Myocyte (in vitro differentiated cells): Measurements from ENCODE around the gene BUB1. TPM values are rescaled to one million over a fixed set of nuclear protein-coding genes. Genes with fewer than 3 reads are reported as not detected.
"Not testable (repeated sequence)": the region's sequence is repeated elsewhere in the genome, so short reads cannot be mapped to it uniquely, and the experiment has no call there.

Source experiments
- DNase-seq: peaks from one replicate; pipeline ENCODE4 v3.0.0-alpha.2; 2012; ENCODE audit warnings: low read depth
- total RNA-seq: library from RNA; depleted of rRNA; stranded (reverse); fragments of >200 nt; gene quantifications from 2 replicates; pipeline ENCODE4 v1.2.3, GENCODE V29; 2014

The BUB1 gene
- total RNA-seq, 1 donor from 2014 or later, result 5.8 TPM

DNA sequence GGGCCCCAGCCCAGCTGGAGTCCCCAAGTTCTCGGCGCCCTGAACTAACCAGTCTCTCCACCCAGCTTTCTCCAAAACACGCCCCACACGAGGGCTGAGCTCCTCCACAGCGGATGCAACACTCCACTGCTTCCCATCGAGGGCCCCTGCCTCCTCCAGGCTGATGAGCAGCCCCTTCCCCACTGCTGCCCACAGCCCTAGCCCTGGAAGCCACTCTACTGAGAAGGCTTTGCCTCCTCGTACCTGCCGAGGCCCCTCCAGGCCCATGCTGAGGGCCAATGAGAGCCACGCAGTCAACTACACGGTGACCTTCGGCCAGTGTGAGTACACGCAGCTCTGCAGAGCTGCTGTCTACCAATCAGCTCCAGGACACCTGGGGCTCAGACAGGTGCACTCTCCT is 72.8 kb downstream of the BUB1 start:
- not testable (repeated sequence) for DNase-seq

DNA sequence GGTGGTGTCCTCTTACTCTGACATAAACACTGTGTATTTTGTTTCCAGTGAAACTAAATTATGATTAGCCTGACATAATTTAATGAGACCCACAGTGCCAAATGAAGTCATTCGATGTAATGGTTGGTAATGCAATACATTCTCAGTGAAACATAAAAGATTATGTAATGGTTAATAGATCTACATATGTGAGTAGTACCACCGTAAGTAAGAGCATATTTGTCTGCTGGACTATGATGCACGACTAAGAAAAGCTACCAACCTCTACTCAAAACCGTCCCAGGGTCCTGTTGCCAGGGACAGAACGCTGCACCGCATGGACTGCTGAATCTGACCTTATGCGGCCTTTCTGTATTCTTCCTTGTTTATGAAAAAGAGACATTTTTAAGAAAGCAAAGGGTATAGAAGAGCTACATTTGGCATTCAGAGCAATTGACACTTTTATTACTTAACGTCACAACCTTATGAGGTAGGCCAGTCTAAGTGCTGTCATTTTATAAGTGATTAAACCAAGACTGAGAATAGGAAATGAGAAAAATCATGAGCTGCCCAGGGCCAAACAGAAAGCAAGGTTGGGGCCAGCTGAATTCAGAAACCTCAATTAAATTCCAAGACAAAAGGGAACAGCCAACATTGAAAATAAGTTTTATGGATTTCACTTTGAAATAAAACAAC is 73.8 kb downstream of the BUB1 start:
- not testable (repeated sequence) for DNase-seq

DNA sequence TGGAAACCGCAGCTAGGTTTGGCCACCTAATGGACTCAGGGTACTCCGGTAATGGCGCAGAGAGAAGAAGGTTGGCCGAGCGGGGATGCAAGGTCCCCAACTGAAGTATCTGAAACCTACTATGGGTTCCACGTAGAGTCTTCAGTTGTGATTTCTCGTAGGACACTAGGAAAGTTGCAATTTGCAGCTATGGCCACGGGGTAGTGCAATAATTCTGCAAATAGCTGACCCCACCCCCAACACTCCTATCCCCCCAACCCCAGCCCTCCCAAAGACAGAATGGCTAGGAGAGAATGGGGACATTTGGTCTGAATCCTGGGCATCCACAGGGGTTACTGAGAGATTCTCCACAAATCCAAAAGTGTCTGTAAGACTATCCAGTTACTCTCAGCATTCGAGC is 75.7 kb downstream of the BUB1 start:
- not testable (repeated sequence) for DNase-seq

DNA sequence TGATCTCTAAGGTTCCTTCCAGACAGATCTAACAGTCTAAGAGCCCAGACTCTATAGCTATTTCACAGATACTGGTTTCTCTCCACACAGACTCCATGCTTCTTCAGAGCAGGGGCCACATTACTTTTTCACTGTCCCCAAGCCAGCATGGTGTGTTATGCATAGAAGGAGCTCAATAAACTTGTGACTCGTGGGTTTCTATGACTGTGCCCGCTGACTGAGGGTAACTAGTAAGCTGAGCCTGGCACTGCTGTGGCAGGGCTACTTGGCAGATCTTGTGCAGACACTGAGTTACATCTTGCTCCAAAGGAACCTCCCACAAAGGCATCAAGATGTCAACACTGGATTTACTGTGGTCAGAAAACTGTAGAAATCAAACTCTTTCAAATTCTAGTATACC is 85.9 kb downstream of the BUB1 start:
- not testable (repeated sequence) for DNase-seq

DNA sequence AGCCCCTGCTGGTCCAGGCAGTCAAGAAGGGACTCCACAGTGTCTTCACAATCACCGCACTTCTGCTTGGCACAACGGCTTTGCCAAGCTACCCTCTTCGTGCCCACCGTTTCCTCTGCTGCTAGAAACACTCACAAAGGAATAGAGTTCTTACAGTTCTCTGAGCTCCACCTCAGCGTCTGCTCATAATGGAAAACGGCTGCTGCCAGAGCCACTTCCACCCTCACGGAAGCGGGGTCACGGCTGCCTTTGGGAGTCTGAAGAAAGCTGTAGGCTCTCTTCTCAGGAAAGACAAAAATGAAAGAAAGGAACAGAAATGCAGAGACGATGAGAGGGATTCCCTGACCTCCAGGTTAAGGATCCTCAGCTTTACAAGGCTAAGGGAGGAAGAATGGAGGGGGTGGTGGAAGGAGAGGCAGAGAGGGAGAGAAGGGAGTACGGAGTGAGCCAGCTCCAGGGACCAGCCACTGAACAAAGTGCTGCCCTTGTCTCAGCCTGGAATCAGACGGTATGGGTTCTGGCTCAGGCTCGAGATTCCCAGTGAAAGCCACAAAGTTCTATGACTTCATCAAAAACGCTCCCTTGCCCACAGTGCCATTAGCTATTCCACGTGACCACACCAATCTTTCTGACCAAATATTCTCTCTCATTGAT is 88.1 kb downstream of the BUB1 start:
- not testable (repeated sequence) for DNase-seq

DNA sequence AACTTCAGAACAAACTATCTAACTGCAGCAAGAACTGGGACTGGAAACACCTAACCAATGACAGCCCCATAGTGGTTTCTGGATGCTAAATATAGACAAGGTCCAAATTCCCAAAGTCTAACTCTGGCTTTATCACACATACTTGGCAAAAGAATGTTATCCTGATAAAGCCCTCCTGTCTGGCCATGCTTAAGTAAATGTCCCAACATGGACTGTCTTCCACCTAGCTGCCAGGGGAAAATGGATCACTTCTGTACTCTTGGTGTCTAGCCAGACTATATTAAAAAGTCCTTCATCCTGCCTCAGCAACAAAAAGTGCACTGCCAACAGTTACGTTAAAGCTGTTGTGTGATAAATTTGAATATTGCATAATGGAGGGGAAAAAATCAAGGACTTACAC is 89.3 kb downstream of the BUB1 start:
- DNase-seq, result not testable (repeated sequence)

Other genes with a start within 250 kb of the BUB1 start
- 22.6 and 29.9 TPM in 2 replicates for gene LIMS4, start 205.2 kb downstream of the BUB1 start, total RNA-seq
- gene RGPD6, start 100.8 kb downstream of the BUB1 start, total RNA-seq, result 12.7 and 29.8 TPM in 2 replicates
- not detected in 2 replicates for gene ACOXL, start 54.5 kb upstream of the BUB1 start, total RNA-seq